Vein endothelial cell (primary cell): ENCODE results near the gene CALD1. TPM values are rescaled to one million over a fixed set of nuclear protein-coding genes. Genes with fewer than 3 reads are reported as not detected.

Experiments
- small RNA-seq: library from RNA; depleted of rRNA; stranded (forward); fragments of <200 nt; gene quantifications from one replicate; pipeline ENCODE3, GENCODE V24; 2012
- total RNA-seq: library from RNA; depleted of rRNA; stranded (reverse); fragments of >200 nt; gene quantifications from 2 replicates; pipeline ENCODE4 v1.2.3, GENCODE V29; 2012

CALD1 gene
- total RNA-seq: 203 and 317 TPM in 2 replicates

GRCh38 chr7:134778941-134779740, at the start of gene CALD1:
Gene CALD1, plus strand, starts transcription at chr7:134779634. Its CDS starts 88,100 bp downstream, at chr7:134867734.

GRCh38 chr7:134986363-134987251, 207.2 kb downstream of the CALD1 start, which contains the start of gene AGBL3:
Gene AGBL3, plus strand, starts transcription at chr7:134986508. Its CDS starts 1,426 bp downstream, at chr7:134987934.

Small RNA genes within 50 kb of the gene (small RNA-seq; reads per million reads assigned to genes)
- not detected for gene TUBB3P2

Other genes with a start within 250 kb of the CALD1 start
- not detected in 2 replicates for gene AKR1B15, start 230.5 kb upstream of the CALD1 start, total RNA-seq
- gene BPGM, start 132.8 kb upstream of the CALD1 start, total RNA-seq: 48.2 and 55.9 TPM in 2 replicates
- 1.6 and 1.9 TPM in 2 replicates for gene AGBL3, start 206.9 kb downstream of the CALD1 start, total RNA-seq